ENCODE data around the gene TRPC6. TPM values are rescaled to one million over a fixed set of nuclear protein-coding genes. Genes with fewer than 3 reads are reported as not detected.

Gene TRPC6
- total RNA-seq, 1 donor: 0.72 TPM

GRCh38 chr11:101448881-101449442 is 134.8 kb downstream of the TRPC6 start:
- no peak for DNase-seq (ENCODE audit: low read depth)
- H3K4me3 ChIP-seq (ENCODE audit: low read depth, low read length): no peak overlapping the region
- TF ChIP-seq, protein P1, sequence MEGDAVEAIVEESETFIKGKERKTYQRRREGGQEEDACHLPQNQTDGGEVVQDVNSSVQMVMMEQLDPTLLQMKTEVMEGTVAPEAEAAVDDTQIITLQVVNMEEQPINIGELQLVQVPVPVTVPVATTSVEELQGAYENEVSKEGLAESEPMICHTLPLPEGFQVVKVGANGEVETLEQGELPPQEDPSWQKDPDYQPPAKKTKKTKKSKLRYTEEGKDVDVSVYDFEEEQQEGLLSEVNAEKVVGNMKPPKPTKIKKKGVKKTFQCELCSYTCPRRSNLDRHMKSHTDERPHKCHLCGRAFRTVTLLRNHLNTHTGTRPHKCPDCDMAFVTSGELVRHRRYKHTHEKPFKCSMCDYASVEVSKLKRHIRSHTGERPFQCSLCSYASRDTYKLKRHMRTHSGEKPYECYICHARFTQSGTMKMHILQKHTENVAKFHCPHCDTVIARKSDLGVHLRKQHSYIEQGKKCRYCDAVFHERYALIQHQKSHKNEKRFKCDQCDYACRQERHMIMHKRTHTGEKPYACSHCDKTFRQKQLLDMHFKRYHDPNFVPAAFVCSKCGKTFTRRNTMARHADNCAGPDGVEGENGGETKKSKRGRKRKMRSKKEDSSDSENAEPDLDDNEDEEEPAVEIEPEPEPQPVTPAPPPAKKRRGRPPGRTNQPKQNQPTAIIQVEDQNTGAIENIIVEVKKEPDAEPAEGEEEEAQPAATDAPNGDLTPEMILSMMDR (IDR thresholded peaks at IDR 0.05; ENCODE audit: insufficient read depth, low read length): no peak

- no peak for DNase-seq (ENCODE audit: low read depth)
- H3K4me3 ChIP-seq (ENCODE audit: low read depth, low read length): no peak overlapping the region
- TF ChIP-seq, protein P1 (IDR thresholded peaks at IDR 0.05; ENCODE audit: insufficient read depth, low read length): no peak
Measured at GRCh38 chr11:101446726-101447125, 137.1 kb downstream of the TRPC6 start.

DNA sequence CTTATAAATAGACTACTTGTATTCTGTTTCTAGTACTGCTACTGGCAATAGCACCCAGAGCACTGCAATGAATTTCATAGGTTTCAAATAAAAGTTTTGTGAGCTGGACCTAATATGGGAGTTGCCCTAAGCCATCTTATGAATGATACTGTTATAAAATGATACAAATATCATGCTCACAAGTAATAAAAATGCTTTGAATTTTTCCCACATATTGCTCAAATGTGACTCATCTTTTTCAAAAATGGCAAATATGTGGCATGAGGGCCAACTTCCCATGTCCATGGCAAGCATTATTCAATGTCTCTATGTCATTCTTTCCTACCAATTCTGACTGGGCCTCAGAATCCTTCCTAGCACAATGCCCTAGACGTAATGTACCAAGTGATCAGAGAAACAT is 137.6 kb downstream of the TRPC6 start:
- no peak overlapping the region for H3K4me3 ChIP-seq (ENCODE audit: low read depth, low read length)
- DNase-seq (ENCODE audit: low read depth): peak; percentile 28

DNA sequence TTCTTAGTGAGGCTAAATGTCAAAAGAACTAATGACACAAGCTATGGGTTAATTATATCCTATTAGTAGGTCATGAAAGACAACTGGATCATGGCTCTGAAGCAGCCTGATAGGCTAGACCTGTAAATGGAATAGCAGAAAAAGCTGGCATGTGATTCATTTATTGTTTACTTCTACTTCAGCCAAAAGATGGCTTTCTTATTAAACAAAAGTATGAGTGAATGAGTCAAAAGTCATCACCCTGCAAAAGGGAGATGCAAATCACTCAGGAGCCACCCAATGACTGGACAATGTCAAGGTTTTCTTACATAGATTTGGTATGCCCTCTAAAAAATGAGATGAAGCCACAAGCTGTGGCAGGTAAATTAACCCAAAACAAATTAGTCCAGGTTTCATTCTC is 138.0 kb downstream of the TRPC6 start:
- DNase-seq (ENCODE audit: low read depth): no peak
- TF ChIP-seq, protein P1 (IDR thresholded peaks at IDR 0.05; ENCODE audit: insufficient read depth, low read length): no peak

More for the DNA sequence above, 137.6 kb downstream of the TRPC6 start:
- TF ChIP-seq, protein P1 (IDR thresholded peaks at IDR 0.05; ENCODE audit: insufficient read depth, low read length): no peak

GRCh38 chr11:101444851-101445250 is 139.0 kb downstream of the TRPC6 start:
- TF ChIP-seq, protein P1 (IDR thresholded peaks at IDR 0.05; ENCODE audit: insufficient read depth, low read length): no peak
- no peak overlapping the region for H3K4me3 ChIP-seq (ENCODE audit: low read depth, low read length)
- DNase-seq (ENCODE audit: low read depth): no peak

More for the DNA sequence above, 138.0 kb downstream of the TRPC6 start:
- no peak overlapping the region for H3K4me3 ChIP-seq (ENCODE audit: low read depth, low read length)

DNA sequence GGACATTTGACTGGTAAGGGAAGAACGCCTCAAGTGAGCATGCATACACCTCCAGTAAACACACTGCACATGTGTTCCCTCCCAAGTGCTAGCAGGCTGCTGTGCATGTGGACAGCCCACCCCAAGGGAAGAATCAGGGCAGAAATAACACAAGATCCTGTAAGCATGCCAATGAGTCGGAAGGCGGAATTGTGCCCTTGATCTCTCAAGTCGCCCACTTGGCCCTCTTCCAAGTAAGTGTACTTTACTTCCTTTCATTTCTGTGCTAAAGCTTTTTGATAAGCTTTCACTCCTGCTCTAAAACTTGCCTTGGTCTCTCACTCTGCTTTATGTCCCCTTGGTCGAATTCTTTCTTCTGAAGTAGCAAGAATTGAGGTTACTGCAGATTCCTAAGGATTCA is 139.6 kb downstream of the TRPC6 start:
- no peak overlapping the region for H3K4me3 ChIP-seq (ENCODE audit: low read depth, low read length)
- TF ChIP-seq, protein P1 (IDR thresholded peaks at IDR 0.05; ENCODE audit: insufficient read depth, low read length): no peak
- no peak for DNase-seq (ENCODE audit: low read depth)
